SK-N-SH treated with all-trans-retinoic acid at 6 μM for 48 hours (cell line): Measurements from ENCODE around the gene HDAC10.

ENCODE experiments used
- ESRRG ChIP-seq: fragments of 250-450 bp; sonication (Bioruptor Pico); IDR thresholded peaks from 2 replicates; pipeline ENCODE4 v1.6.1; 2021; ENCODE audit warnings: mild to moderate bottlenecking
- PATZ1 ChIP-seq: fragments of 250-450 bp; sonication (Bioruptor Pico); IDR thresholded peaks from 2 replicates; pipeline ENCODE4 v1.8.0; 2020; ENCODE audit warnings: mild to moderate bottlenecking, moderate library complexity, borderline replicate concordance
- ZNF70 ChIP-seq: fragments of 450-650 bp; formaldehyde crosslinking; IDR thresholded peaks from 2 replicates; pipeline ENCODE4 v1.5.0; 2020; ENCODE audit warnings: mild to moderate bottlenecking, moderate library complexity

DNA sequence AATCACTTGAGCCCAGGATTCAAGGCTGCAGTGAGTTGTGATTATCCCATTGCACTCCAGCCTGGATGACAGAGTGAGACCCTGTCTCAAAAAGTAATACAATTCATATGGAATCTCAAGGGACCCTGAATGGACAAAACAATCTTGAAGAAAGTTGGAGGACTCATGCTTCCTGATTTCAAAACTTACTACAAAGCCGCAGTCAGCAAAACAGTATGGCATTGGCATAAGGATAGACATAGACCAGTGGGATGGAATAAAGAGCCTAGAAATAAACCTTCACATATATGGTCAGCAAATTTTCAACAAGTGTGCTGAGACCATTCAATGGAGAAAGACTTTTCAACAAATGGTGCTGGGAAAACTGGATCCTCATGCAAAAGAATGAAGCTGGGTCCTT is 47.8 kb downstream of the HDAC10 start:
- no peak for TF ChIP-seq PATZ1 (CRISPR knock-in tag)
- no peak for TF ChIP-seq ZNF70 (CRISPR knock-in tag)
- no peak for TF ChIP-seq ESRRG (CRISPR knock-in tag)
